IMR-90 (cell line): ENCODE results near the gene SPSB4. TPM values are rescaled to one million over a fixed set of nuclear protein-coding genes. Genes with fewer than 3 reads are reported as not detected.

ENCODE experiments used
- ATAC-seq: fragments of 200-7000 bp; cut with Tn5 transposase; 2 replicates; pipeline ENCODE4 v1.9.1; 2020; ENCODE audit warnings: low read depth, mild to moderate bottlenecking, moderate library complexity
- BruUV-seq: library from RNA; stranded (reverse); fragments of 400-500 nt; replicated peaks from 2 replicates; lab custom pipeline; 2021; lab: Mats Ljungman, UMichigan
- CTCF ChIA-PET: fragments of 300-600 bp; formaldehyde crosslinking; extraction: SDS; loops from one replicate; lab custom pipeline; 2021; ENCODE audit warnings: antibody characterized with exemption; lab: Yijun Ruan, JAX
- POLR2A ChIA-PET: fragments of 300-600 bp; sonication (Branson Sonifier 250); formaldehyde crosslinking; loops from one replicate; lab custom pipeline; 2022; ENCODE audit warnings: antibody characterized with exemption; ENCODE audit not compliant: unreplicated experiment; lab: Charles Lee
- DNase-seq: peaks from one replicate; pipeline ENCODE4 v3.0.0; 2013
- H2AFZ ChIP-seq: replicated peaks from 2 replicates; pipeline ENCODE3; 2013; ENCODE audit warnings: low read length, mild to moderate bottlenecking; ENCODE audit not compliant: poor library complexity
- H2AK5ac ChIP-seq: 2 replicates; pipeline ENCODE4 v1.6.1; 2013; ENCODE audit warnings: low read depth, low read length, inconsistent platforms
- H2AK9ac ChIP-seq: replicated peaks from 2 replicates; pipeline ENCODE3; 2013; ENCODE audit warnings: mild to moderate bottlenecking, low read depth, low read length, moderate library complexity; ENCODE audit not compliant: poor library complexity
- H2BK120ac ChIP-seq: 2 replicates; pipeline ENCODE4 v1.6.1; 2013; ENCODE audit warnings: low read depth, low read length, inconsistent platforms
- H2BK15ac ChIP-seq: 3 replicates; pipeline ENCODE4 v1.6.1; 2013; ENCODE audit warnings: low read depth, low read length, inconsistent platforms
- H2BK20ac ChIP-seq: 2 replicates; pipeline ENCODE4 v1.6.1; 2013; ENCODE audit warnings: low read depth, mild to moderate bottlenecking, inconsistent platforms, low read length, moderate library complexity
- H2BK5ac ChIP-seq: 2 replicates; pipeline ENCODE4 v1.6.1; 2013; ENCODE audit warnings: mild to moderate bottlenecking, low read depth, low read length, inconsistent platforms; ENCODE audit not compliant: poor library complexity, severe bottlenecking
- H3K14ac ChIP-seq: replicated peaks from 2 replicates; pipeline ENCODE4 v1.6.1; 2013; ENCODE audit warnings: low read depth, low read length, inconsistent platforms
- H3K18ac ChIP-seq: 2 replicates; pipeline ENCODE4 v1.6.1; 2013; ENCODE audit warnings: low read depth, low read length, control low read depth
- H3K23ac ChIP-seq: 2 replicates; pipeline ENCODE4 v1.6.1; 2013; ENCODE audit warnings: low read depth, low read length, inconsistent platforms
- H3K27ac ChIP-seq: 2 replicates; pipeline ENCODE4 v1.5.1; 2013; ENCODE audit warnings: mild to moderate bottlenecking, control low read depth, low read length; ENCODE audit not compliant: insufficient read depth
- H3K27me3 ChIP-seq: 2 replicates; pipeline ENCODE4 v1.6.1; 2013; ENCODE audit warnings: low read length; ENCODE audit not compliant: control insufficient read depth, insufficient read depth
- H3K36me3 ChIP-seq: 2 replicates; pipeline ENCODE4 v1.6.1; 2013; ENCODE audit warnings: low read length, mixed read lengths; ENCODE audit not compliant: control insufficient read depth, insufficient read depth
- H3K4ac ChIP-seq: 2 replicates; pipeline ENCODE4 v1.6.1; 2013; ENCODE audit warnings: low read depth, low read length, inconsistent platforms
- H3K4me1 ChIP-seq: 2 replicates; pipeline ENCODE4 v1.6.1; 2013; ENCODE audit warnings: low read length, mixed read lengths; ENCODE audit not compliant: control insufficient read depth, insufficient read depth
- H3K4me2 ChIP-seq: 2 replicates; pipeline ENCODE4 v1.6.1; 2013; ENCODE audit warnings: low read depth, mild to moderate bottlenecking, control low read depth, low read length, moderate library complexity
- H3K4me3 ChIP-seq: 2 replicates; pipeline ENCODE4 v1.5.1; 2013; ENCODE audit warnings: low read depth, mild to moderate bottlenecking, control low read depth, low read length, moderate library complexity; ENCODE audit not compliant: insufficient read depth
- H3K56ac ChIP-seq: 2 replicates; pipeline ENCODE4 v1.6.1; 2013; ENCODE audit warnings: low read length, inconsistent platforms; ENCODE audit not compliant: insufficient read depth; ENCODE audit errors: extremely low read depth
- H3K79me1 ChIP-seq, 2 experiments: 2 replicates each; pipeline ENCODE4 v1.6.1; 2013; ENCODE audit warnings: low read length in 2 of 2, inconsistent platforms in 1 of 2, low read depth in 1 of 2
- H3K9ac ChIP-seq: 2 replicates; pipeline ENCODE4 v1.6.1; 2013; ENCODE audit warnings: low read depth, low read length, control low read depth
- H3K9me1 ChIP-seq: 2 replicates; pipeline ENCODE4 v1.6.1; 2013; ENCODE audit warnings: low read length, inconsistent platforms; ENCODE audit not compliant: insufficient read depth
- H3K9me3 ChIP-seq: 2 replicates; pipeline ENCODE4 v1.6.1; 2013; ENCODE audit warnings: low read length; ENCODE audit not compliant: control insufficient read depth, insufficient read depth
- H4K20me1 ChIP-seq: 2 replicates; pipeline ENCODE4 v1.6.1; 2013; ENCODE audit warnings: low read length, inconsistent platforms; ENCODE audit not compliant: insufficient read depth
- H4K5ac ChIP-seq: 2 replicates; pipeline ENCODE4 v1.6.1; 2013; ENCODE audit warnings: mild to moderate bottlenecking, low read depth, low read length, control low read depth
- H4K8ac ChIP-seq, 2 experiments: 2 replicates each; pipeline ENCODE4 v1.6.1; 2013; ENCODE audit warnings: low read depth in 2 of 2, low read length in 2 of 2, control low read depth in 1 of 2, inconsistent platforms in 1 of 2
- H4K91ac ChIP-seq: 2 replicates; pipeline ENCODE4 v1.6.1; 2013; ENCODE audit warnings: low read depth, low read length, inconsistent platforms; ENCODE audit not compliant: insufficient read depth
- CHD1 ChIP-seq: IDR thresholded peaks from 2 replicates; pipeline ENCODE4 v1.6.1; 2012; ENCODE audit warnings: low read depth, low read length, improper control_type of control experiment
- FOS ChIP-seq: fragments of 150-350 bp; IDR thresholded peaks from 2 replicates; pipeline ENCODE4 v1.6.1; 2016; ENCODE audit warnings: low read depth, low read length
- RAD21 ChIP-seq: IDR thresholded peaks from 2 replicates; pipeline ENCODE4 v1.6.1; 2012; ENCODE audit warnings: low read length, improper control_type of control experiment
- RCOR1 ChIP-seq: IDR thresholded peaks from 2 replicates; pipeline ENCODE4 v1.6.1; 2012; ENCODE audit warnings: mild to moderate bottlenecking, low read length, improper control_type of control experiment; ENCODE audit not compliant: insufficient replicate concordance
- WGBS, 2 experiments: methylation state at CpG; one replicate each; pipeline versions ENCODE4 v1.1.5 to v1.1.7; 2013; ENCODE audit warnings: missing lambda C conversion rate in 2 of 2; ENCODE audit not compliant: insufficient read length in 1 of 2; ENCODE audit errors: extremely low coverage in 2 of 2; 5-methylcytosine and 5-hydroxymethylcytosine counted together
- dilution Hi-C: fragments of 300-500 bp; cut with HindIII; formaldehyde crosslinking; loops from one replicate; pipeline ENCODE4 v1.14.3; 2018; ENCODE audit warnings: low sequenced_read_pairs; ENCODE audit not compliant: unreplicated experiment
- in situ Hi-C: fragments of 300-500 bp; cut with MboI; formaldehyde crosslinking; loops from 3 replicates; pipeline ENCODE4 v1.14.3; 2019; ENCODE audit warnings: low sequenced_read_pairs, inconsistent platforms, mixed read lengths
- intact Hi-C: fragments of 100-400 bp; cut with micrococcal nuclease; formaldehyde crosslinking; loops from 2 replicates; pipeline ENCODE4 v1.10.0; 2022
- polyA plus RNA-seq, 3 experiments: library from polyadenylated mRNA; depleted of rRNA; stranded (reverse); fragments of >200 nt; gene quantifications; 2 replicates each; pipeline ENCODE4 v1.2.3, GENCODE V29; 2012; ENCODE audit warnings: low replicate concordance in 1 of 3
- total RNA-seq: library from RNA; depleted of rRNA; stranded (reverse); fragments of >200 nt; gene quantifications from 2 replicates; pipeline ENCODE4 v1.2.3, GENCODE V29; 2012

The SPSB4 gene
- total and polyA plus RNA-seq, 2 of the 4 experiments (the other 2 are of a cell fraction), result not detected

DNA sequence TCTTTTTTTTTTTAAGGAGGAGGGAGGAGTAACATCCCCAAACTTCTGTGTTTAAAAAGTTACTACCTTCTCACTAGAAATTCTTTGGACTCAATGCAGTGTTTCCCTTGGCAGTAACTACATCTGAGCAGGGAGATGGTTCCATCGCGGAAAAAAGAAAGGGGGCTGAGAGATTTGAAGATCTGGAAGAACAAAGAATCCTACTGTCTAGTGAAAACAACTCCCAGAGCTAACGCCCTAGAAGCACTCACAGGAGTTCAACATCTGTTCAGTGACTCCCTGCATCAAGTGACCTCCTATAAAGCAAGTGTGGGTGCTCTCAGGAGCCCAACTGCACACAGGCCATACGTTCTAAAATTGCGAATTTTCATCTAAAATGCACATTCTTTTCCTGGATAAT is 113.7 kb downstream of the SPSB4 start:
- no CpG with 5 or more reads among the region's 5 CpGs for WGBS, 2 experiments
- H2BK15ac ChIP-seq, result no peak overlapping the region
- no peak overlapping the region for H2BK5ac ChIP-seq
- H2AK9ac ChIP-seq, result no peak overlapping the region
- H2AFZ ChIP-seq, result no peak overlapping the region
- no peaks in the 10 kb centered on the region for H3K9me1 ChIP-seq
- H3K4ac ChIP-seq, result no peak overlapping the region
- no peak overlapping the region for H3K4me2 ChIP-seq
- 0 out of 2 replicates have a peak, but pooled peaks cover 2% of the 10 kb centered on the region for H3K9me3 ChIP-seq
- no peaks in the 10 kb centered on the region for H4K20me1 ChIP-seq
- H3K4me1 ChIP-seq, result no peaks in the 10 kb centered on the region
- H3K79me1 ChIP-seq, result no peaks in the 10 kb centered on the region
- H4K91ac ChIP-seq, result no peak overlapping the region
- no peak overlapping the region for H2BK20ac ChIP-seq
- CTCF ChIA-PET, result no interaction called here
- no peak overlapping the region for H3K9ac ChIP-seq
- no peak overlapping the region for H4K5ac ChIP-seq
- dilution Hi-C loops (no loop called here), in situ Hi-C loops (no loop called here), intact Hi-C loops (no loop called here)
- no peak overlapping the region for H3K27ac ChIP-seq
- POLR2A ChIA-PET, result no interaction called here
- DNase-seq (no peak), ATAC-seq (no peak)
- H2AK5ac ChIP-seq, result no peak overlapping the region
- no peak overlapping the region for H3K14ac ChIP-seq
- no peak overlapping the region for H3K56ac ChIP-seq
- no peaks in the 10 kb centered on the region for H3K27me3 ChIP-seq
- H3K36me3 ChIP-seq, result no peaks in the 10 kb centered on the region
- H3K18ac ChIP-seq, result no peak overlapping the region
- no peak overlapping the region for H2BK120ac ChIP-seq
- H3K4me3 ChIP-seq, result no peak overlapping the region
- BruUV-seq, result no TSS peak
- H4K8ac ChIP-seq, result no peak overlapping the region
- TF ChIP-seq CHD1, result no peak
- TF ChIP-seq FOS, result no peak
- no peak for TF ChIP-seq RCOR1
- no peak for TF ChIP-seq RAD21
- H3K23ac ChIP-seq, result no peak overlapping the region
